ENCODE results near the gene TBC1D16. TPM values are rescaled to one million over a fixed set of nuclear protein-coding genes. Genes with fewer than 3 reads are reported as not detected.

Gene TBC1D16
- total RNA-seq, 1 donor: 0.52 TPM

GRCh38 chr17:79944821-79945391 is 90.8 kb downstream of the TBC1D16 start:
- H3K4me1 ChIP-seq (ENCODE audit: insufficient read depth, low read length): peaks cover 8% of the 10 kb centered on the region
- no peaks in the 10 kb centered on the region for H3K9me3 ChIP-seq (ENCODE audit: low read depth, low read length)
- no peak overlapping the region for H3K4me3 ChIP-seq (ENCODE audit: low read length)
- H3K27me3 ChIP-seq (ENCODE audit: insufficient read depth, low read length): no peaks in the 10 kb centered on the region

- Histone ChIP-seq H3K4me3 (ENCODE audit: low read length) (no peak overlapping the region), H3K27me3 (ENCODE audit: insufficient read depth, low read length) (no peaks in the 10 kb centered on the region), H3K4me1 (ENCODE audit: insufficient read depth, low read length) (peaks cover 8% of the 10 kb centered on the region), H3K9me3 (ENCODE audit: low read depth, low read length) (no peaks in the 10 kb centered on the region)
These were observed 91.3 kb downstream of the TBC1D16 start for GRCh38 chr17:79944251-79944812.

DNA sequence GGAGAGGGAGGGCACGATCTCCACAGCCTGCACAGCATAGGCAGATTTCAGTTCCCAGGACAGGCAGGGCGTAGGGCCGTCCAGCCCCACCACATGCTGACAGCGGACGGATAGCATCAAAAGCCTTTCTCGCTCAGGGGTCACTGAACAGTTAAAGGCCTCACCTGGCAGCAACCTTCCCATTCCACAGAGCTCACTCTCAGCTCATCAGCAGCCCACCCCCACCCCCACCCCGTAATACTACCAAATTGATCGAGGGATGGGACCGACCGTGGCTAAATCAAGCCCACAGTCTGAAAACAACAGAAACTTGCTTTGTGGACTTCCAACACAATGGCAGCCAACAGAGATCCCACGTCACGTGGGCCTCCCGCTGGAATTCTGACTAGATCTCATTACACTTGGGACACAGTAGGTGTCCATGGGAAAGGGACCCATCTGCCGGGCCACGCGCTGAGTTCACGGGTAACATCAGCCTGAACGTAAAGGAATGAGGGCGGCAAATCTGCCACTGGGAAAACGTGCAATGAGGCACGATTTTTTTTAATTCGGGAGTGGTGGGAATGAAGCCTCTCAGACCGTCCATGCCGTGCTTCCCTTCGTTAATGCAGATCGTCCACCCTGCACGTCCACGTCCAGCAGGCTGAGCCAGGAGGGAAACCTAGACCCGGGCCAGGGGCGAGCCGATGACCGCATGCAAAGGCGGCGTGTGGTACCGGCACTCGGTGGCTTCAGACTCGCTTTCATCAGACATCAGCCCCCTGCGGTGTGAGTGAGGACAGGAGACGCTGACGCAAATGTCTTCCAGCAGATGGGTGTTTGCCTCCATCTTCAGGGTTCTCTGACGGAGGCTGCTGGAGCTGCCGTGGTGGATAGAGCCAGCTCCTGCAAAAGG is 92.1 kb downstream of the TBC1D16 start:
- no peaks in the 10 kb centered on the region for H3K9me3 ChIP-seq (ENCODE audit: low read depth, low read length)
- no peaks in the 10 kb centered on the region for H3K27me3 ChIP-seq (ENCODE audit: insufficient read depth, low read length)
- no peak overlapping the region for H3K4me3 ChIP-seq (ENCODE audit: low read length)
- H3K4me1 ChIP-seq (ENCODE audit: insufficient read depth, low read length): peaks cover 8% of the 10 kb centered on the region

DNA sequence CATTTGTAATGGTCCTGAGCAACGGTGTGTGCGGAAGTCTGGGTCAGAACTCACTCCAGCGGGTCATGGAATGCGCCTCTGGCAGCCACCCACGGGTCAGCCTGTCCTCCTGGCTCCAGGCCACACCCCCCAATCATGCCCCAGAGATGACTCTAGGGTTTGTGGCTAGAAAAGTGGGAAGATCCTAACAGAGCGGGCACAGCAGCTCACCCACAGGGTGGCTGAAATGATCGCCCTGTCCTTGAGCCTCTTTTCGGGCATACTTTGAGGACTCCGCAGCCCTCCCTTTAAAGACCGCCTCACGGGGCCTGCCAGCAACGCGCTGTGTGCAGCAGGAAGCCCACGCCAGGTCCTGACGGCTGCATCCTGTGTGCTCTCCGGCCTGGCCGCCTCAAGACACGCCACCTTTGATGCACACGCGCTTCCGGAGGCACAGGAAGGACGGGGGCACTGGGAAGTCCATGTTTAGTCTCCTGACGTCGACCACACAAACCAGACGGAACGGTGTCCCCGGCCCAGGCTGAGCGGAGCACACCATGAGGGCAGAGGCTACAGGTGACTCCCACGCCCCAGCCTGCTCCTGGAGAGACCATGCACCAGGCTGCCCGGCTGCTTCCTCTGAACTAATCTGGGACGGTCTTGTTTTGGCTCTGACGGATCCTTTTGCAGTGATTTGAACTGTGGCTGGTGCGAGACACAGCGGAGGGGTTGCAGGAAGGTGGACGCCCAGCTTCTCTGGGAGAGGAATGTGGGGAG is 92.9 kb downstream of the TBC1D16 start:
- H3K4me3 ChIP-seq (ENCODE audit: low read length): no peak overlapping the region
- no peaks in the 10 kb centered on the region for H3K27me3 ChIP-seq (ENCODE audit: insufficient read depth, low read length)
- no peaks in the 10 kb centered on the region for H3K9me3 ChIP-seq (ENCODE audit: low read depth, low read length)
- peaks cover 8% of the 10 kb centered on the region for H3K4me1 ChIP-seq (ENCODE audit: insufficient read depth, low read length)

- Histone ChIP-seq H3K27me3 (ENCODE audit: insufficient read depth, low read length) (no peaks in the 10 kb centered on the region), H3K4me3 (ENCODE audit: low read length) (no peak overlapping the region), H3K4me1 (ENCODE audit: insufficient read depth, low read length) (peaks cover 15% of the 10 kb centered on the region), H3K9me3 (ENCODE audit: low read depth, low read length) (no peaks in the 10 kb centered on the region)
These were observed 93.7 kb downstream of the TBC1D16 start for GRCh38 chr17:79942011-79942405.

DNA sequence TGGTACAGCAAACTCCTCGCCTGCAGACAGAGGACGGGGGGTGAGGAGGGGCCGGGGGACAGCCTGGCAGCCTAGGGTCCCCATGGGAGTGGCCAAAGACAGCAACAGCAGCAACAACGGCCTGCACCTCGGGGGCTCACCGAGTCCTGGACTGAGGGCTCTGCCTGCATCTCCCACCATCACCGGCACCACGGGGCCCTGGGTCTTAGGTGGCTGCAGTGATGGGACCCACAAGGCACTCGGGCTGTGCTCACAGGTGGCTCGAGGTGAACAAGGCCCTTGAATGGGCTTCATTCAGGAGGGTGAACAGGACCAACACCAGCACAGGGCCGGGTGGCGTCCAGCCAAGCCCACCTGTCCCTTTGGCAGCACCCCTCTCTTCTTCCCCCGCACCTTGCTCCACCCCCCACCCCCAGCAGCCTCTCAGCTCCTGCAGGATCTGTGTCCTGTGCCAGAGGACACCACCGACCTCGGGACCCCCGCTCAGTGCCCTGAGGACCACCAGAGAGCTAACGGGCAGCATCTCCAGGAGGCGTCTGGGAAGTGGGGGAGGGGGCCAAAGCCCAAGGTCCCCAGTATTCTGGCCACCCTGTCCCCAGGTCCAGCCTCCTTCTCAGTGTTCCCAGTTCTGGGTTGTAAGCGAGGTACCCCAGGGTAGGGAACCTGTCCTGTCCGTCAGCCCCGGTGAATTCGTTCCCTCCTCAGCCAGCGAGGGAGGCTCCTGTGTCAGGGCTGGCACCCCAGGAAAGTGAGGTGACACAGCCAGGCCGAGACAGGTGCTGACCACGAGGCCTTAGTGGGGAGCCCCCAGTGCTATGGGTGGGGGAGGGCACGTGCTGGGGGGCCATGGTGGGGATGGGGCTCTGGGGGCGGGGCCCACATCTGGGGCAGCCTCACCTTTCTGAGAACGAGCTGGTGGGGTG is 94.3 kb downstream of the TBC1D16 start:
- Histone ChIP-seq H3K27me3 (ENCODE audit: insufficient read depth, low read length) (no peaks in the 10 kb centered on the region), H3K4me3 (ENCODE audit: low read length) (no peak overlapping the region), H3K9me3 (ENCODE audit: low read depth, low read length) (no peaks in the 10 kb centered on the region), H3K4me1 (ENCODE audit: insufficient read depth, low read length) (peaks cover 16% of the 10 kb centered on the region)

- Histone ChIP-seq H3K4me3 (ENCODE audit: low read length) (no peak overlapping the region), H3K4me1 (ENCODE audit: insufficient read depth, low read length) (peaks cover 16% of the 10 kb centered on the region), H3K9me3 (ENCODE audit: low read depth, low read length) (no peaks in the 10 kb centered on the region), H3K27me3 (ENCODE audit: insufficient read depth, low read length) (no peaks in the 10 kb centered on the region)
These were observed 95.1 kb downstream of the TBC1D16 start for GRCh38 chr17:79940459-79941087.

- peaks cover 16% of the 10 kb centered on the region for H3K4me1 ChIP-seq (ENCODE audit: insufficient read depth, low read length)
These were observed 95.8 kb downstream of the TBC1D16 start for GRCh38 chr17:79939755-79940458.

GRCh38 chr17:79939094-79939435 is 96.6 kb downstream of the TBC1D16 start:
- Histone ChIP-seq H3K9me3 (ENCODE audit: low read depth, low read length) (no peaks in the 10 kb centered on the region), H3K4me3 (ENCODE audit: low read length) (no peak overlapping the region), H3K27me3 (ENCODE audit: insufficient read depth, low read length) (no peaks in the 10 kb centered on the region), H3K4me1 (ENCODE audit: insufficient read depth, low read length) (peaks cover 20% of the 10 kb centered on the region)

More at GRCh38 chr17:79939755-79940458, 95.8 kb downstream of the TBC1D16 start:
- no peak overlapping the region for H3K4me3 ChIP-seq (ENCODE audit: low read length)
- H3K27me3 ChIP-seq (ENCODE audit: insufficient read depth, low read length): no peaks in the 10 kb centered on the region
- no peaks in the 10 kb centered on the region for H3K9me3 ChIP-seq (ENCODE audit: low read depth, low read length)

- Histone ChIP-seq H3K27me3 (ENCODE audit: insufficient read depth, low read length) (no peaks in the 10 kb centered on the region), H3K4me1 (ENCODE audit: insufficient read depth, low read length) (peaks cover 23% of the 10 kb centered on the region), H3K9me3 (ENCODE audit: low read depth, low read length) (no peaks in the 10 kb centered on the region), H3K4me3 (ENCODE audit: low read length) (no peak overlapping the region)
These were observed 97.2 kb downstream of the TBC1D16 start for GRCh38 chr17:79938336-79939093.

DNA sequence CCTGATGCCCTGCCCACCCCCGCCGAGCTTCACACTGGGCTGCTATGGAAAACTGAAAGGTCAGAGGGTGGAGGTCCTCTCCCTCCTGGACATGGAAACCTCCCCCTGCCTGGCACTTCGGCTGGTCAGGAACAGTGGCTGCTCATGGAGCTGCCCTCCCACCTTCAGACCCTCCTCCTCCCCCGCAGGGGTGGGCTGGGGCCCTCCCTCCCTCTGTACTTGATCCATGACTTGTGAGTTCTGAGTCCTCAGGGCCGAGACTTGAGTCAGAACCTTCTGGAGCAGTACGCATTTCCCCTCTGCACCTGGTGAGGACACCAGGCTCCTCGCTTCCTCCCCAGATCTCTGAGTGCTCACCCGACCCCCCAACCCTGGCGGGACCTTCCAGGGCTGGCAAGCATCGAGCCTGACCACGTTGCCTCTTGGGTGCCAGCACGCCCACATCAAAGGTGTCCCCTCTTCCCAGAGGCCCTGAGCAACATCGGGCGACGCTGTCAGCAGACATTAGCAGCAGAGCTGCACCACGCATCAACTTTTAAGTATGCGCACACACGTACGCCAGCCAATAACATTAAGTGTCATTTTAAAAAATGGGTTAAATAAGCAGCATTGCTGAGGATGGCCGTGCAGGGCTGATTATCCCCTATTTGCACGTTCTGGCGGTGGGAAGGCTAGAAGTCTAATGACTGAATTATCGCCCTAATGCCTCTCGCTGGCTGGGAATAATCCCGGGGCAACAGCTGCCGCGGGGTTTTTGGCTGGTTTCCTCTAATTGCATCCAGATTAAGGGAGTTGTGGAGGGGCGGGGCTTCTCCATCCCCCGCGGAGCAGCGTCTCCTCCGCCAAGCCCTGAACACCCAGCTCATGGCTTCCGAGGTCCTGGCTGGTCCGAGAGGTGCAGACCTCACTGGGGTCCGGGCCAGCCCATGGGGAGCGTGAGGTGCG is 98.0 kb downstream of the TBC1D16 start:
- H3K9me3 ChIP-seq (ENCODE audit: low read depth, low read length): no peaks in the 10 kb centered on the region
- H3K4me3 ChIP-seq (ENCODE audit: low read length): no peak overlapping the region
- peaks cover 17% of the 10 kb centered on the region for H3K4me1 ChIP-seq (ENCODE audit: insufficient read depth, low read length)
- no peaks in the 10 kb centered on the region for H3K27me3 ChIP-seq (ENCODE audit: insufficient read depth, low read length)

All from mononuclear cell (primary cell).